D721Med (cell line): ENCODE data around the gene CAB39.
"Not testable (repeated sequence)": the region's sequence is repeated elsewhere in the genome, so short reads cannot be mapped to it uniquely, and the experiment has no call there.

Experiments used
- DNase-seq: peaks from one replicate; pipeline ENCODE4 v3.0.0; 2011; ENCODE audit warnings: low spot score; ENCODE audit not compliant: insufficient read length
- FAIRE-seq: peaks from 2 replicates; lab custom pipeline; 2011; peaks lifted over from hg19 to GRCh38; lab: Jason Lieb, UNC
- TF ChIP-seq, protein P1 (sequence below): IDR thresholded peaks from 2 replicates; pipeline ENCODE4 v1.5.1; 2012; ENCODE audit warnings: mild to moderate bottlenecking, control low read depth; ENCODE audit not compliant: insufficient read depth; ENCODE audit errors: missing control alignments

Gene CAB39

GRCh38 chr2:230700447-230700846 lies 12.2 kb upstream of the CAB39 start:
- TF ChIP-seq, protein P1, sequence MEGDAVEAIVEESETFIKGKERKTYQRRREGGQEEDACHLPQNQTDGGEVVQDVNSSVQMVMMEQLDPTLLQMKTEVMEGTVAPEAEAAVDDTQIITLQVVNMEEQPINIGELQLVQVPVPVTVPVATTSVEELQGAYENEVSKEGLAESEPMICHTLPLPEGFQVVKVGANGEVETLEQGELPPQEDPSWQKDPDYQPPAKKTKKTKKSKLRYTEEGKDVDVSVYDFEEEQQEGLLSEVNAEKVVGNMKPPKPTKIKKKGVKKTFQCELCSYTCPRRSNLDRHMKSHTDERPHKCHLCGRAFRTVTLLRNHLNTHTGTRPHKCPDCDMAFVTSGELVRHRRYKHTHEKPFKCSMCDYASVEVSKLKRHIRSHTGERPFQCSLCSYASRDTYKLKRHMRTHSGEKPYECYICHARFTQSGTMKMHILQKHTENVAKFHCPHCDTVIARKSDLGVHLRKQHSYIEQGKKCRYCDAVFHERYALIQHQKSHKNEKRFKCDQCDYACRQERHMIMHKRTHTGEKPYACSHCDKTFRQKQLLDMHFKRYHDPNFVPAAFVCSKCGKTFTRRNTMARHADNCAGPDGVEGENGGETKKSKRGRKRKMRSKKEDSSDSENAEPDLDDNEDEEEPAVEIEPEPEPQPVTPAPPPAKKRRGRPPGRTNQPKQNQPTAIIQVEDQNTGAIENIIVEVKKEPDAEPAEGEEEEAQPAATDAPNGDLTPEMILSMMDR, result no peak
- DNase-seq (no peak), FAIRE-seq (no peak)

- TF ChIP-seq, protein P1, result no peak
- FAIRE-seq (no peak), DNase-seq (no peak)
These were observed 11.3 kb upstream of the CAB39 start for GRCh38 chr2:230701308-230701707.

DNA sequence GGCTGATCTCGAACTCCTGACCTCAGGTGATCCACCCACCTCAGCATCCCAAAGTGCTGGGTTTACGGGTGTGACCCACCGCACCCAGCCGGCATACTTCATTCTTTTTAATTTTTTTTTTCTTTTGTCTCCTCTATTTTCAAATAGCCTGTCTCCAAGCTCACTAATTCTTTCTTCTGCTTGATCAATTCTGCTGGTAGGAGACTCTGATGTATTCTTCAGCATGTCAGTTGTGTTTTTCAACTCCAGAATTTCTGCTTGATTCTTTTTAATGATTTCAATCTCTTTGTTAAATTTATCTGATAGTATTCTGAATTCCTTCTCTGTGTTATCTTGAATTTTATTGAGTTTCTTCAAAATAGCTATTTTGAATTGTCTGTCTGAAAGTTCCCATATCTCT lies 10.2 kb upstream of the CAB39 start:
- not testable (repeated sequence) for FAIRE-seq, DNase-seq

GRCh38 chr2:230703514-230703913 lies 9.1 kb upstream of the CAB39 start:
- TF ChIP-seq, protein P1, result no peak
- FAIRE-seq (no peak), DNase-seq (no peak)

DNA sequence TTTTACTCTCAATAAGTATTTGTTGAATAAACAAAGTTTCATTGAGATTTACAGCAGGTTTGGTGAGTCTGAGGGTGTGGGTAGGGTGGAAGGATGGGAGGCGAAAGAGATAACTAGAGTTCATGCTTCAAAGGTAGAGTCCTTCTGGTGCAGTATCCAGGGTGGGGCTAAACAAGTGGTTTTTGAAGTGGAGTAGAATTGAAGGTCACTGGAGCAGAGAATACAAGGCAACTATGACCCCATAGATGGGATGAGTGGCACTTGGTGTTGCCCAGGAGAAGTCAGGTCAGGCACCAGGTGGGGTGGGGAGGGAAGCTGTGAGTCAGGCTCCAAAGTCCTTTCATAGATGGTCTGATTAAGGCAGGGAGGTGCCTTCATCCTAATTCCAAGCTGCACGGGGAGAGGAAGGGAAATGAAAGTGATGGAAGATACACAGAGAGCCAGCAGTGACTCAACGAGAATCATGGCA lies 6.6 kb upstream of the CAB39 start:
- no peak for FAIRE-seq
- no peak for DNase-seq
- TF ChIP-seq, protein P1, result no peak

DNA sequence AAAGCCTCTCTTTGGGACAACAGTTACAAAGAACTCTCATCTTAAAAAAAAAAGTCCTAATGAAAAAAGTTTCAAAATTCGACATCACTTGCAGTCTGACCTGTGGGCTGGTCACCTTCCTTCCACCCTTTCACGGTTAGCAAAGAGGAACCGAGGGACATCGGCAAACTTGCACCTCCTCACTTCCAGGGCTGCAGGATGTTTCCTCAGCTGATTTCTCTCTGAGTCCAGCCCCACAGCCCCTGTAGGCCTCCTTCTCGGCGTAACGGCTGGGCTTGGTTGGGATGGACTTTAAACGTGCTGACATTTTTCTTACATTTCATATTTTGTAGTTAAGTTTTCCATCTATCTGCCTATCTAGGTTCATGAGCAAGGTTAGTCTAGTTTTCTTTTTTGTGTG lies 5.7 kb upstream of the CAB39 start:
- DNase-seq, result no peak
- no peak for FAIRE-seq
- TF ChIP-seq, protein P1, result no peak

DNA sequence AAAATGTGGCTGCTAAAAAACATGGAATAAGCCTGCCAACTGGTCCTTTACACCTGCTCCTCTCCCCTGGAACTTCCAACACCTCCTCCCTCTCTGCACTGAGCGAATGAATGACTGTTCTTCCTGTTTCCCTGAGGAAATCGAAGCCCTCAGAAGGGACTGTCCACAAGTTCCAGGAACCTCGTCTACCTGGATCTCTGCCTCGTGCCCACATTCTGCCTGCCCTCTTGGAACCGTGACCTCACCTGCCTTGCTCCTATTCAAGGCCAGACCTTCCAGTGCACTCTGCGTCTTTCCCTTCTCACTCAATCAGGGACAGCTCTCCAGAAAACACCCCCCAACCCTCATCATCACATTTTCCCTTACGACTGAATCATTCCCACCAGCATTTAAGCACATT lies 4.4 kb upstream of the CAB39 start:
- TF ChIP-seq, protein P1, result no peak
- FAIRE-seq (no peak), DNase-seq (no peak)

DNA sequence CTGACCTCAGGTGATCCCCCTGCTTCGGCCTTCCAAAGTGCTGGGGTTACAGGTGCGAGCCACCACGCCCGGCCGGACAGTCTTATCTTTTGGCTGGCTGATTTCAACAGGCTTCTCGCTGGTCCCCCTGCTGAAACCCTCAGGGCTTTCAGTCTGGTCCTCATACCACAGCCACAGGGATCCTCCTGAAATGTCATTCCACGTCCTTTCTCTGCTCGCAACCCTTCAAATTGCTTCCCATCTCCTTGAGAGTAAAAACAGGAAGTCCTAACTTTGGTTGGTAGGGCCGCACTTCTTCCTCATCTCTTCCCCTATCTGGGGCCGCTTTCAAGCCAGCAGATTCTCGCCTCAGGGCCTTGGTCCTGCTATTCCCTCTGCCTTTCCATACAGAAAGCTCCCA lies 1.4 kb upstream of the CAB39 start:
- DNase-seq (no peak), FAIRE-seq (no peak)
- TF ChIP-seq, protein P1, result no peak
